ENCODE data around the gene PRDM16.

- TF ChIP-seq PHF8 (conservative IDR thresholded peaks at IDR 0.05; ENCODE audit: low read depth, low read length) (no peak), JUND (IDR thresholded peaks at IDR 0.05; ENCODE audit: low read length) (no peak), SIN3A (conservative IDR thresholded peaks at IDR 0.05 in 1 of 2, IDR thresholded peaks at IDR 0.05 in 1 of 2; ENCODE audit: low read depth in 1 of 2, low read length in 2 of 2) (no peak), CTCF (IDR thresholded peaks at IDR 0.05; ENCODE audit: control extremely low read depth in 1 of 3, insufficient read depth in 1 of 3, low read depth in 1 of 3, low read length in 3 of 3) (no peak), CEBPB (IDR thresholded peaks at IDR 0.05; ENCODE audit: low read depth, low read length) (no peak), ATF2 (IDR thresholded peaks at IDR 0.05; ENCODE audit: low read length) (no peak), SP1 (IDR thresholded peaks at IDR 0.05; ENCODE audit: low read depth, low read length) (no peak), TBP (IDR thresholded peaks at IDR 0.05; ENCODE audit: low read depth, low read length) (no peak), SRF (IDR thresholded peaks at IDR 0.05; ENCODE audit: low read depth, low read length) (no peak), RXRA (IDR thresholded peaks at IDR 0.05; ENCODE audit: insufficient read depth, low read depth, low read length) (no peak), POLR2AphosphoS5 (IDR thresholded peaks at IDR 0.05; ENCODE audit: low read depth, low read length) (no peak), SIRT6 (IDR thresholded peaks at IDR 0.05; ENCODE audit: low read length) (no peak), HDAC2 (IDR thresholded peaks at IDR 0.05; ENCODE audit: borderline replicate concordance in 1 of 2, low read depth in 2 of 2, low read length in 2 of 2) (no peak), MAFK (IDR thresholded peaks at IDR 0.05; ENCODE audit: low read depth, low read length) (no peak)
Observed at GRCh38 chr1:3021801-3022401, 47.1 kb upstream of the PRDM16 start.

All from H1 (cell line).